ENCODE measurements around the gene NCAM2.

GRCh38 chr21:21101911-21102310 lies 103.7 kb downstream of the NCAM2 start:
- no peak for TF ChIP-seq ELF1 (IDR thresholded peaks at IDR 0.05; ENCODE audit: borderline replicate concordance, low read depth)
- no peak for TF ChIP-seq CTCF (IDR thresholded peaks at IDR 0.05 in 2 of 3, conservative IDR thresholded peaks at IDR 0.05 in 1 of 3; ENCODE audit: borderline replicate concordance in 1 of 3, insufficient read depth in 1 of 3, low read depth in 2 of 3, low read length in 2 of 3)
- no peak for TF ChIP-seq YY1 (IDR thresholded peaks at IDR 0.05; ENCODE audit: extremely low read depth, insufficient replicate concordance, low read depth, low read length)
- TF ChIP-seq REST (IDR thresholded peaks at IDR 0.05; ENCODE audit: low read depth), result no peak
- no peak for TF ChIP-seq MAX (IDR thresholded peaks at IDR 0.05)
- TF ChIP-seq ZNF274 (IDR thresholded peaks at IDR 0.05; ENCODE audit: low read depth, low read length), result no peak
- TF ChIP-seq RAD21 (IDR thresholded peaks at IDR 0.05; ENCODE audit: low read depth), result no peak
- no peak for TF ChIP-seq EZH2phosphoT487 (IDR thresholded peaks at IDR 0.05; ENCODE audit: borderline replicate concordance)
- TF ChIP-seq SIN3A (IDR thresholded peaks at IDR 0.05; ENCODE audit: low read depth), result no peak
- TF ChIP-seq POLR2A (IDR thresholded peaks at IDR 0.05; ENCODE audit: borderline replicate concordance, extremely low read depth, insufficient read depth, insufficient read length), result no peak
- TF ChIP-seq EZH2 (IDR thresholded peaks at IDR 0.05), result no peak
- no peak for TF ChIP-seq POLR2AphosphoS5 (IDR thresholded peaks at IDR 0.05; ENCODE audit: low read depth, low read length)

All from HCT116 (cell line).